GM19468 (cell line): Measurements from ENCODE around the gene FAM221B.

ENCODE experiments used
- ATAC-seq: cut with Tn5 transposase; IDR thresholded peaks from one replicate; pipeline ENCODE4 v1.9.1; 2021; ENCODE audit warnings: mild to moderate bottlenecking, moderate library complexity, moderate number of reproducible peaks; ENCODE audit not compliant: unreplicated experiment; ENCODE audit errors: extremely low read depth

FAM221B gene

DNA sequence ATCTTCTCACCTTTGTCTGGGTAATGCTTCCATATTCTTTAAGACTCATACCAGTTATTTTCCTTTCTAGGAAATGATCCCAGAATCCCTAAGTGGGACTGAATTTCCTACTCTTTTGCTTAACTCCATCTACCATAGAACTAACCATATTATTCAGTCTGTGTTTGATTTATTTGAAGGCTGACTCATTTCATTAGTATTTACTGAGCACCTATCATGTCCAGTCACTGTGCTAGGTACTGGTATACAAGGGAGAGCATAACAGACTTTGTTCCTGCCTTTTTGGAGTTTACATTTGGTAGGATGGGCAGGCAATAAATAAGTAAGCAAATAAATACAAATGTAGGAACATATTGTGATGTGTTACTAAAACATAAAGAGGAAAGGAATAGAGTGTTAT, 32.8 kb downstream of the FAM221B start:
- no peak for ATAC-seq

DNA sequence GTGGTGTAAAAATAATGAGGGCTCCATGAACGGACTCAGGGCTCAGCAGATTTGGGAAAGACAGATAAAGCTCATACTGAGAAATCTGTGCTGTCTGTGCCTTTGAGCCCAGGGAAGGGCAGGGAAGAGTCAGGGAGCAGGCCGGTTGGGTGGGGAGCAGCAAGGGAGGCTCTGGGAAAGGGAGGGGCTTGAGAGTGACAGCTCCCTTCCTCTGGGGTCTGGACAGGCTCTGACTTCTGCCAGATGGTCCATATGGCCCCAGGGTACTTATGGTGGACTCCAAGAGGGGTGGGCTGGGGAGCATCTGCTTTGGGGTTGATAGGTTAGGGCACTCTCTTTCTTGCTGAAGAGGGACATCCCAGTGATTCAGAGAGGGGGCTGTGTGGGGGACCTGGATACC, 35.1 kb downstream of the FAM221B start:
- ATAC-seq, result no peak

DNA sequence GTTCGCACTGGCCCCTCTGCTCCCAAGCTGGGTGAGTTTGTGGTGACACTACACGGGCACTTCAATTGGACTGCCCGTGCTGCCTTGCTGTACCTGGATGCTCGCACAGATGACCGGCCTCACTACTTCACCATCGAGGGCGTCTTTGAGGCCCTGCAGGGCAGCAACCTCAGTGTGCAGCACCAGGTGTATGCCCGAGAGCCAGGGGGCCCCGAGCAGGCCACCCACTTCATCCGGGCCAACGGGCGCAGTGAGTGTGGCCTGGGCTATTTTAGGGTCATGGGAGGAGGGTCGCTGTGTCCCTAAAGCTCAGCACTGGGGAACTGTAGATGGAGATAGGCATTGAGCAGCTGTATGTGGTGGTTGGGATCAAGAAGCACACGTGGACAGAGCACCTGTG, 35.7 kb downstream of the FAM221B start:
- no peak for ATAC-seq

DNA sequence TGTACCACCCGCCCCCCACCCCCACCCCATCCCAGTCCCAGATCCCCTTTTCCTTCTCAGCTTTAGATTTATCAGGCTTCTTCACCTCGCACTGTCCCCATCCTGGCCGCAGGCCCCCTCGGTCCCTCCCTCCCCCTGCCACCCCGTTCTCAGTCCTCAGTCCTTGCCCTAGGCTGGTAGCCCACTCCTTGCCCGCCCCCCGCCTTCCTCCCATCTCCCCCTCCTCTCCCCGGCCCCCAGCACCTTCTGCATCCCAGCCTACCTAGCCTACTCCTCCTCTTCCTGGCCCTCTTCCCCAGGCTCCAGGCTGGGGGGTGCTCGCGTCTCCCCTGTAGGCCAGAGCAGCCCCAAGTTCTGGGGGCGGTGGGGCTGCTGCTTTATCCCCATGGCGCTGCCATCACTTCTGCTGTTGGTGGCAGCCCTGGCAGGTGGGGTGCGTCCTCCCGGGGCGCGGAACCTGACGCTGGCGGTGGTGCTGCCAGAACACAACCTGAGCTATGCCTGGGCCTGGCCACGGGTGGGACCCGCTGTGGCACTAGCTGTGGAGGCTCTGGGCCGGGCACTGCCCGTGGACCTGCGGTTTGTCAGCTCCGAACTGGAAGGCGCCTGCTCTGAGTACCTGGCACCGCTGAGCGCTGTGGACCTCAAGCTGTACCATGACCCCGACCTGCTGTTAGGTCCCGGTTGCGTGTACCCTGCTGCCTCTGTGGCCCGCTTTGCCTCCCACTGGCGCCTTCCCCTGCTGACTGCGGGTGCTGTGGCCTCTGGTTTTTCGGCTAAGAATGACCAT, 36.3 kb downstream of the FAM221B start:
- ATAC-seq, result no peak

DNA sequence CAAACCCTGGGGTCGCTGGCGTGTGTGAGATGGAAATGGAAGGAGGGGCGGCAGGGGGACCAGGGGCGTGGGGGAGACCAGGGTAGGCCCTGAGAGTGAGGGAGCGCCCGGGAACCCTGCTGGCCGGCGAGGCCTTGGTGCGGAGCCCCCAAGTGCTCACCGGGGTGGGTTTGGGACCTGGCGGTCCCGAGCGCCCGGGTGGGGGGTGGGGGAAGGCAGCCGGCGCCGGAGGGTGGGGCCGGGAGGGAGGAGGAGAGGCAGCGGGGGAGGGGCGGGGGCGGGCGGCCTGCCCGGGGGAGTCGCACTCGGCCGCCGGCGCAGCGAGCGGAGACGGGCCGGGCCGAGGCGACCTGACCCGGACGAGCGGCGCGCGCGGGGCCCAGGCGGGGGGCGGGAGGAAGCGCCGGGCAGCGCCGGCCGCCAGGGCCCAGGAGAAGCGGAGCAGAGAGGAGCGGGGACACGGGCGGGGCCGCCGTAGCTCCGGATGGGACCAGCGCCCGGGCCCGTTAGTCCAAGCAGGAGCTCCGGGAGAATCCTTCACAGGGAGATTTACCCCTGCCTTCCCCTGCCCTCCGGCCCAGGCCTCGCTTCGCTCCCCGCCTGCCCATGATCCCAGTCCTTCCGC, 37.1 kb downstream of the FAM221B start, which contains the start of gene NPR2:
NPR2 (plus strand) TSS at position 295 of the 625 bp plus-strand sequence. CDS start 818 bp downstream, outside the sequence.
- ATAC-seq, result no peak

DNA sequence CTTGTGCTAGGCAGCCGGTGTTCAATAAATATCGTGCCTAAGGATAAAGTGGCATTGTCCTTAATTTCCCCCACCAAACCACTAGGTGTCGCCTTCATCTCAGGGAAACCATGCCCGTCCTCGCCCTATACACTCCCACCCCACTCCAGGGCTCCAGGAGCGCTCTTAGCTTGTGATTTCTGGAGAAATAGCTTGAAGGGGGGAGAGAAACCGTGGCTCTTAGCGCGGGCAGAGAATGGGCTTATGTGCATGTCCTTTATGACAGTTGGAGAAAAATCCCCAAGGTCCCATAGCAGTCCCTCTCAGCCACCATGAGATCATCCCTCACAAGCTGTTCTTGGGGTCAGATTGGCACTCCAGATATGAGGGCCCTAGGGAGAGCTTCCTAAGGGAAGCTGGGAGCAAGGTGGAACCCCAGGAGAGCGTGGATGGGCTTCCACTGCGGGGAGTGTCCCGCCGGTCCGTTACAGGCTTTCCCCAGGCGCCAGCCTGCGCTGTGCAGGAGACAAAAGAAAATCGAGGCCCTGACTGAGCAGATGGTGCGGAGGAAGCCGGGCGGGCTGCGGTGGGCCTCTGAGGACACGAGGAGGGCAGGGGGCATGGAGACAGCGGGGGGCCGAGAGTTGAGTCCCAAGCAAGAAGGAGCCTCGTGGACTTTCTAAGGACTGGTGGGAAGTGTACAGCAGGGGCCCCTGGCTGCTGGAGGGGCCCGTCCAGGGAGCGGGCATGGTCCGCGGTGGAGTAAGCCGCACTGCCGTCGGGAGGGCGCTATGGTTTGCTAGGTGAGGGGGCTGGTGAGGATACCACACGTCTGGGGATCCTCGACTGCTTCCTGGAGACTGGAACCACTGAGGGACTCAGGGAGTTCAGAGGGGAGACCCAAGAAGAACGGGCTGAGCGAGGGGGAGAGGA, 37.9 kb downstream of the FAM221B start:
- no peak for ATAC-seq

DNA sequence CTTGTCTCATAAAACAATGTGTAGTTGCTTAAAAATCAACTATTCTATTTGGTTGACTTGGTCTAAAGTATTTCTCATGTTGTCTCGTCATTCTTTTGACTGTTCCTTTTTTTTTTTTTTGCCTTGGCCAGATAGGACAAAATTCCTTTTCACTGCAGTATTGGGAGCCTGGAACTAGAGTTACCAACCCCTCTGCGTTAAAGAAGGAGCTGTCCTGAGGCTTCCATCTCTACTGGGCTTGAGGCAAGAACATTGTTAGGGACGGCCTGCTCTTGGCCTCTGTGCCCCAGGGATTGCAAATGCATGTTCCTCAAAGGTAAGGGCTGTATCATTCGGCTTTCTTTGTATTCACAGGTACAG, 38.5 kb downstream of the FAM221B start:
- ATAC-seq, result no peak

DNA sequence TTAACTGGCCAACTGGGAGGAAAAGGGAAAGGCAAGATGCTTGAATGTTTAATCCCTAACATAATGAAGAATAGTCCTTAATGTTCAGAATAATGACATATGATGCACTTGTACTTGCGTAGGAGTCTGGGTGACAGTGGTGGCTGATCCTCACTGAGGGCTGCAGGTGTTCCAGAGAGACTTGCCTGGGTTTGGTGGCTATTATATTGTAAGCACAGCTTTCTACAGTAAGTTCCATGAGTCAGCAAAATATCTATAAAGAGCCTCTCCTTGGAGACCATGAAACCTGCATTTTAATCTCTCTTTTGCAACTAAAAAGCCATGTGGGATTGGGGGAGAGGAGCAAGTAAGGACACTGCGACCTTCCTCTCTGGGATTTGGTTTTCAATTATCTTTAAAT, 39.0 kb downstream of the FAM221B start:
- ATAC-seq, result no peak

DNA sequence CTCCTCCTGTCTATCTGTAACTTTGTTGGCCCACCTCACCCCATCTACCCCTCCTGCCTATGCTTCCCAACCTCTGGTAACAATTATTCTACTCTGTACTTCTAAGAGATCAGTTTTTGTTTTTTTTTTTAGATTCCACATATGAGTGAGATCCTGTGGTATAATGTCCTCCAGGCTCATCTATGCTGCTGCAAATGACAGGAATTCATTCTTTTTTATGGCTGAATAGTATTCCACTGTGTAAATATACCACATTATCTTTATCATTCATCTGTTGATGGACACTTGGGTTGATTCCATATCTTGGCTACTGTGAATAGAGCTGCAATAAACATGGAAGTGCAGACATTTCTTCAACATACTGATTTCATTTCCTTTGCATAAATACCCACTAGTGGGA, 45.1 kb downstream of the FAM221B start:
- no peak for ATAC-seq

DNA sequence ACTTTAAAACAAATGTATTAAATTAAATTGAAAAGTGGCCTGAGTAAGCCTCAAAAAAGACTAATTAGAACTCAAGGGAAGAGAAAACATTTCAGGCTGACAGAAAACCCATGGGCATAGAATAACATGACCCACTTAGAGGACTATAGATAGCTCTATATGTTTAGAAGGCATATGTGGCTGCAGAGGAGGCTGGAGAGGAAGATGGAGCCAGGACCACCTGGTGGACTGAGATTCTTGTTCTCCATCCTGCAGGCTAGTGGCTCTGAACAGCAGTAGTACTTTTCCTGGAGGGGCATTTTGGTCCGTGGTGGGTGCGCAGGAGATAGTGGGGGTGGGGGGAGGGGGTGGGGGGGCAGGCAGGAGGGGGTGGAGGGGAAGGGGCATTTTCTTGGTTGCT, 47.5 kb downstream of the FAM221B start:
- no peak for ATAC-seq

DNA sequence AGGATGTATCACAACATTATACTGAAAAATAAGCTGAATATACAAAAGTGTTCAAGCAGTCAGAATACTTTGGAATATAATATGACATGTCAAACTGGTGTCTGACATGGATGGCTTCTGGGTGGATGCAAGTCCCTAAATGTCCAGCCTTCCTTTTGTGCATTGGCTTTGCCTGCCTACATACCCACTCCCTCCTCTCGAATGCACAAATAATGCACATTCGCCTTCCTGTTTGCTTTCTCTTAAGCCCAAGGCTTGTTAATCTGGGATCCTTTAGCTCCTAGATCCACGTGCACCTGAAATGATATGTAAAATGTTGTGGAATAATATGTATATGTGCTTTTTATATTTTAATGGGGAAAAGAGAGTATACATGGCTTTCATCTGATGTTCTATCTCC, 50.0 kb downstream of the FAM221B start:
- ATAC-seq, result no peak

DNA sequence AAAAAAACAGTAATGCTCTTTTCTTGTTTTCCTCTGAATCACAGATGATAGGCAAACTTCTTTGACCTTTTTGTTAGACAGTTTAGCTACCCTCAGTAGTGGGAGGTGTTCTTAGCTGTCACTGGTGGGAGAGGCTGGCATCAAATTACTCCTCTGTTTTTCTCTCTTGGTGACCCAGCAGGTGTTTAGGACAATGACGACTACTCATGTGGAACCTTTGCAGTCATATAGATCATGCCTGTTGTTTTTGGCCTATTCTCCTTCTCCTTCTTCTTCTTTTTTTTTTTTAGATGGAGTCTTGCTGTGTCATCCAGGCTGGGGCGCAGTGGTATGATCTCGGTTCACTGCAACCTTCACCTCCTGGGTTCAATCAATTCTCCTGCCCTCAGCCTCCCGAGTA, 52.5 kb downstream of the FAM221B start:
- ATAC-seq, result no peak

DNA sequence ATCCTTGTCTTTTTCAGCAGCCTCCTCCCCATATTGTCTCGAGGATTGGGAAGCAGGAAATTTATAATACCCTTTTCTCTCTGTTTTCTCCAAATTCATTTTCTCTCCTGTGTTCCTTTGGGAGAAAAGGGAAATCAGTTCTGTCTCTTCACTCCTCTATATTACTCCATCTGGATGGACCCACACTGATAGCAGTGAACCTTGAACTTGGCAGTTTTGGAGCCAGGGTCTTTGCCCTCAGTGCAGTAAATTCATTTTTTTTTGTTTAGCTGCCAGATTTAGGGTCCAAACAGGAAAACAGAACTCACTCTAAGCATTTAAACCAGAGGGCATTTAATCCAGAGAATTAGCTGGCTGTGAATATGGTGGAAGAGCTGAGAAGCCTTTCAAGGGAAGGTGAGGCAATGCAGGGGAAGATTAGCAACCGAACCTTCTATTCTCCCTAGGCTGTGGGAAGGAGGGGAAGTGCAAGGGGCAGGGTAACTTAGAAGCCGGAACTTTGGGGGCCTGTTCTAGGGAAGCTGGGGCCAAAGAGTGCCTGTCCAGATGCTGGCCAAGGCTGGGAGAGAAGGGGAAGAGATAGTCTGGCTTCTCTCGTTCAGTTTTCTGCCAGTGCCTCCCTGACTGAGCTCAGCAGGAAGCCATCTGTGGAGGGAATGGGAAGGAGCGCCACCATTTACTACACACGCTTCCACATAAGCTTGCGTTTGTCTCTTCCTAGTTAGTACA, 53.5 kb downstream of the FAM221B start:
- ATAC-seq, result no peak

DNA sequence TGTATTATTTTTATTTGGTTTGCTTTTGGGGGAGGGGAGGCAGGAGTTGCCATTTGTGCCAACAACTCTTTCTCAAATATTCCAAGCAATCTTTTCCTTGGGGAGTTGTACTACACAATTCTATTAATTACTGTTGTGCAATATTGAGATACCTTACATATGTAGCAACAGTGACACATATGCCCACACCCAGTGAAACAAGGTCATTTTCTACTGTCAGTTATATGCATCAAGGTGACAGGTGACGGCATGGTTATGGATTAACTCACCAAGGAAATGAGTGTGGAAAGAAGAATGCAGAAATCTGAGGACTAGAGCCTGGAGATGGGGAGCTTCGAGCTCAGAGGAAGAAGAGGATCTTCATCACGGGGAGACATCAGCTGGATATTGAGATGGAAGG, 56.6 kb downstream of the FAM221B start:
- ATAC-seq, result no peak

DNA sequence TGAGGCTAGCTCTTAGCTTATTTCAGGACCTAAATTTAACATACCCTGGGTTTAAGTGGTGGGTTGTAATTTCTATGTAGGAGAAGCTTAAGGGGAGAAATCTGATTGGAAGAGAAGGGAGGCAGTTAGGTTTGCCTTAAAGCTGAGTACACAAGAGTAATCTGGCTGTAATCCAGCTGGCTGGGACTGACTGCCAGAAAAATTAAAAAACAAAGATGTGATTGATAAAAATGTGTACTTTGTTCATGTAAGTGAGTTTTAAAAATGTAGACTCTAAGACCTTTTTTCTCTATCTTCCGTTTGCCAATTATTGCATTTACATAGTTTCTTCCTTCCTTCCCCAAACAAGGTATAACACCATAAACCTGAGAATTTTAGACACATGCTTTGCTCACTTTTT, 57.0 kb downstream of the FAM221B start:
- ATAC-seq, result no peak

DNA sequence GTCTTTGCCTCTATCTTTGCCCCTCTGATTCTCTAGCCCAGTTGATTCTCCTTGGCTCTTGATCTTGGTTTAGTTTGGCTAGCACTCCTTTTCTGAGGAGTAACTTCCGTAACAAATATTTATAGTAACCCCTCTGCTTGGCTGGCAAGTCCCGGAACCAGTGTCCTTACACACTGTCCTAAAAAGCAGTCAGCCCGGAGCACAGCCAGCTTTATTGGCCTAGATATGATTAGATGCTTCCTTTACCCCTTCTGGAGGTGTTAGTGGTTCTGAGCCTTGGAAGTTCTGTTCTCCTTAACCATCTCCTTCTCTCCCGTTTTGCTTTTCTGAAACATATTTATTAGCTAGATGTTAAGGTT, 57.5 kb downstream of the FAM221B start:
- ATAC-seq, result no peak

DNA sequence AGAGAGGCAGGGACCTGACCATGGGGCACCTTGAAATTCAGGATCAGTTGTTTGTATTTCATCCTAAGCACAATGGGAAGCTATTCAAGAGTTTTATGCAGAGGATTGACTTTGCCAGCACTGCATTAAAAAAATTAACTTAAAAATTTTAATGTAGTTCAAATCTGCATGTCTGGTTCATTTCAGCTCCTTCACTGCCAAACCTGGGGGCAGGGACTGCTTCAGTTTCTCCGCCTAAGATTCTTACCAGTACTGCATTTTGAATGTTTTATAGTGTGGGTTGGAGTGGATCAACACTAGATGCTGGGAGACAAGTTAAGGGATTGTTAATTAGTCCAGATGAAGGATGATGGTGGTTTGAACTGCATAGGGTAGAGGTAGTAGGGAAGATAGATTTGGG, 58.8 kb downstream of the FAM221B start:
- no peak for ATAC-seq

DNA sequence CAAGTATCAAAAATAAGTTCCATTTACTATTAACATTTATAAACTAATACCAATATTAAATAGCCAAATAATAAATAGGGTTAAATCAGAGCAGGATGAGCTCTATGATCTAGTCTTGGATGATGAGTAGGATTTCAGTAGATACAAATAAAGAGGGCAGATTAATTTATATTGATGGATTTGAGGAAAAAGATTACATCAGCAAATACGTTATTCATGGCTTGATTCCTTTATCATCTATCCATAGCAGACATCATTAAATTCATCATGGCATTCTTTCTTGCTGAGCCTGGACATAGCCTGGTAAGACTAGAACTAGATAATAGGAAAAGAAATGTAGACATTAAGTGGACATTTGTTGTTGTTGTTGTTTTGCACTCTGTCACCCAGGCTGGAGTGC, 61.1 kb downstream of the FAM221B start:
- ATAC-seq, result no peak

DNA sequence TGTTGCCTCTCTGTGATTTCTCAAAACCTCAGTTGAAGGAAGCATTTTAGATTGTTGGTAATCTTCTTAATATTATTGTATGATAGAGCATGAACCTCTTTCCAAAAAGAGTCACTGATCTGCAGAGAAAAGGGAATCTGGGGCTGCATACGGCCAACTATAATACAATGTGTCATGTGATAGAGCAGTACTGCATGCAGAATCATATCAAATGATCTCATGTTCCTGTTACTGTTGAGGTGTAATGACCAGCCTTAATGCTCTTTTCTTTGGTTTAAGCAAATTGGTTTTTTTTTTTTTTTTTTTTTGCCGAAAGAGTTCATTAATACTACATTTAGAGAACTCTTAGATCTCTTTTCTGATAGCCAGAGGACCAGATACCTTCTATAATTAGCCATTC, 61.5 kb downstream of the FAM221B start:
- ATAC-seq, result no peak
